ENCODE results near the gene LCE1C.

DNA sequence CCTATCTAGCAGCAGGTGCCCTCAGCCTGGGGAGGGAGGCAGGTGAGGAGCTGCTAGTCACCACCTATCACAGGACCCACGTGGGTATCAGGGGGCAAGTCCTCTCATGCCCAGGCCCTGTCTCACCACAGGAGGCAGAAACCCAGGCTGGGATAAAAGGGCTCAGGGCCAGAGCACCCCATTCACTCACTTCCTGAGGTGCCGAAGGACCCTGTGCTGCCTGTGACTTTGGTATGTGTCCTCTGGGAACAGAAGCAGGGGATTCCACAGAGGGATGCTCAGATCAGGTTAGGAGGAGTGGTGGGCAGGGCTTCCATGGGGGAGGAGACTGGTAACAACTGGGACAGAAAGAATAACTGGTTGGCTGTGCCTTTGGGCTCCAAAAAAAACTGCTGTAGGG, 20.4 kb downstream of the LCE1C start, which contains the start of gene LCE1E:
- TF ChIP-seq, protein P1, sequence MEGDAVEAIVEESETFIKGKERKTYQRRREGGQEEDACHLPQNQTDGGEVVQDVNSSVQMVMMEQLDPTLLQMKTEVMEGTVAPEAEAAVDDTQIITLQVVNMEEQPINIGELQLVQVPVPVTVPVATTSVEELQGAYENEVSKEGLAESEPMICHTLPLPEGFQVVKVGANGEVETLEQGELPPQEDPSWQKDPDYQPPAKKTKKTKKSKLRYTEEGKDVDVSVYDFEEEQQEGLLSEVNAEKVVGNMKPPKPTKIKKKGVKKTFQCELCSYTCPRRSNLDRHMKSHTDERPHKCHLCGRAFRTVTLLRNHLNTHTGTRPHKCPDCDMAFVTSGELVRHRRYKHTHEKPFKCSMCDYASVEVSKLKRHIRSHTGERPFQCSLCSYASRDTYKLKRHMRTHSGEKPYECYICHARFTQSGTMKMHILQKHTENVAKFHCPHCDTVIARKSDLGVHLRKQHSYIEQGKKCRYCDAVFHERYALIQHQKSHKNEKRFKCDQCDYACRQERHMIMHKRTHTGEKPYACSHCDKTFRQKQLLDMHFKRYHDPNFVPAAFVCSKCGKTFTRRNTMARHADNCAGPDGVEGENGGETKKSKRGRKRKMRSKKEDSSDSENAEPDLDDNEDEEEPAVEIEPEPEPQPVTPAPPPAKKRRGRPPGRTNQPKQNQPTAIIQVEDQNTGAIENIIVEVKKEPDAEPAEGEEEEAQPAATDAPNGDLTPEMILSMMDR (IDR thresholded peaks at IDR 0.05), result no peak
- TF ChIP-seq POLR2A (IDR thresholded peaks at IDR 0.05) (no peak), EP300 (IDR thresholded peaks at IDR 0.05) (no peak)
